OCI-M2 (cell line): ENCODE data around the gene TCTN3.
A peak's percentile ranks its signal among the peaks of the same experiment; 100 is the strongest.
"Not testable (repeated sequence)": the region's sequence is repeated elsewhere in the genome, so short reads cannot be mapped to it uniquely, and the experiment has no call there.

ENCODE experiments used
- DNase-seq: peaks from one replicate; lab custom pipeline; 2025; ENCODE audit not compliant: unreplicated experiment; lab: John Stamatoyannopoulos, UW

TCTN3 gene

GRCh38 chr10:95693668-95694534, at the start of gene TCTN3:
Gene TCTN3 (minus strand): TSS chr10:95693927. CDS start chr10:95693899, 28 bp downstream.
- peak; percentile 95 for DNase-seq

GRCh38 chr10:95742962-95743535, 49.3 kb upstream of the TCTN3 start:
- DNase-seq, result no peak

GRCh38 chr10:95742485-95742884, 48.8 kb upstream of the TCTN3 start:
- no peak for DNase-seq

- DNase-seq, result peak; percentile 82
Measured at GRCh38 chr10:95741807-95742467, 48.2 kb upstream of the TCTN3 start.

GRCh38 chr10:95739056-95739455, 45.3 kb upstream of the TCTN3 start:
- no peak for DNase-seq

- not testable (repeated sequence) for DNase-seq
Measured at GRCh38 chr10:95732907-95733306, 39.2 kb upstream of the TCTN3 start.

- no peak for DNase-seq
Measured at GRCh38 chr10:95730233-95730632, 36.5 kb upstream of the TCTN3 start.

GRCh38 chr10:95729323-95730055, 35.8 kb upstream of the TCTN3 start:
- DNase-seq, result no peak

- no peak for DNase-seq
Measured at GRCh38 chr10:95728526-95728925, 34.8 kb upstream of the TCTN3 start.

GRCh38 chr10:95722496-95722895, 28.8 kb upstream of the TCTN3 start:
- not testable (repeated sequence) for DNase-seq

- DNase-seq, result not testable (repeated sequence)
Measured at GRCh38 chr10:95720745-95721144, 27.0 kb upstream of the TCTN3 start.

- DNase-seq, result no peak
Measured at GRCh38 chr10:95716866-95717265, 23.1 kb upstream of the TCTN3 start.

GRCh38 chr10:95716466-95716865, 22.7 kb upstream of the TCTN3 start:
- no peak for DNase-seq

GRCh38 chr10:95711492-95711891, 17.8 kb upstream of the TCTN3 start:
- no peak for DNase-seq

- DNase-seq, result no peak
Measured at GRCh38 chr10:95706990-95707389, 13.3 kb upstream of the TCTN3 start.

GRCh38 chr10:95706573-95706972, 12.8 kb upstream of the TCTN3 start:
- DNase-seq, result no peak

- DNase-seq, result no peak
Measured at GRCh38 chr10:95698415-95698814, 4.7 kb upstream of the TCTN3 start.

- no peak for DNase-seq
Measured at GRCh38 chr10:95697429-95697828, 3.7 kb upstream of the TCTN3 start.

- DNase-seq, result no peak
Measured at GRCh38 chr10:95694665-95695064, 938 bp upstream of the TCTN3 start.

- no peak for DNase-seq
Measured at GRCh38 chr10:95693071-95693667, 558 bp downstream of the TCTN3 start.

GRCh38 chr10:95691281-95691680, 2.4 kb downstream of the TCTN3 start:
- DNase-seq, result no peak
